T-helper 17 cell (primary cell): Measurements from ENCODE around the gene MED16. TPM values are rescaled to one million over a fixed set of nuclear protein-coding genes. Genes with fewer than 3 reads are reported as not detected.
"Not testable (repeated sequence)": the region's sequence is repeated elsewhere in the genome, so short reads cannot be mapped to it uniquely, and the experiment has no call there.

Experiments
- ATAC-seq: fragments of 150-1000 bp; cut with Tn5 transposase; 2 replicates; pipeline ENCODE4 v1.10.0; 2021; ENCODE audit warnings: mild to moderate bottlenecking, moderate library complexity
- DNase-seq, 3 donors: peaks; one replicate each; pipeline versions ENCODE4 v3.0.0 to v3.0.0-alpha.2; 2020 to 2021
- H3K9me3 ChIP-seq: one replicate; pipeline ENCODE4 v1.7.0; 2013; ENCODE audit warnings: low read length, mild to moderate bottlenecking; ENCODE audit not compliant: control insufficient read depth, poor library complexity, severe bottlenecking
- H3K27ac Mint-ChIP-seq: one replicate; pipeline ENCODE4 v1.8.0; 2022; ENCODE audit warnings: mild to moderate bottlenecking, moderate library complexity, mixed read lengths
- H3K27me3 Mint-ChIP-seq: one replicate; pipeline ENCODE4 v1.8.0; 2022; ENCODE audit warnings: mixed read lengths
- H3K36me3 Mint-ChIP-seq: one replicate; pipeline ENCODE4 v1.8.0; 2022; ENCODE audit warnings: low read depth, mixed read lengths
- H3K4me1 Mint-ChIP-seq: one replicate; pipeline ENCODE4 v1.8.0; 2022; ENCODE audit warnings: mild to moderate bottlenecking, mixed read lengths
- H3K4me3 Mint-ChIP-seq: one replicate; pipeline ENCODE4 v1.8.0; 2022; ENCODE audit warnings: mild to moderate bottlenecking, moderate library complexity, mixed read lengths
- total RNA-seq, 4 donors: library from RNA in 2 of 4; stranded (reverse) in 2 of 4; gene quantifications; one replicate each; pipeline ENCODE4 v1.2.3 and lab custom pipeline; 2022 to 2026

Gene MED16
- total RNA-seq, 2 donors from 2014 or later, result 59.6 to 71.3 TPM

- peaks cover 4% of the 10 kb centered on the region for H3K4me1 Mint-ChIP-seq
- no peak overlapping the region for H3K4me3 Mint-ChIP-seq
- H3K36me3 Mint-ChIP-seq, result peaks cover 4% of the 10 kb centered on the region
- no peak for ATAC-seq
- H3K27me3 Mint-ChIP-seq, result peaks cover 17% of the 10 kb centered on the region
- no peaks in the 10 kb centered on the region for H3K9me3 ChIP-seq
- no peak overlapping the region for H3K27ac Mint-ChIP-seq
- DNase-seq, result no peak
Observed at GRCh38 chr19:831407-832369, 61.3 kb downstream of the MED16 start.

DNA sequence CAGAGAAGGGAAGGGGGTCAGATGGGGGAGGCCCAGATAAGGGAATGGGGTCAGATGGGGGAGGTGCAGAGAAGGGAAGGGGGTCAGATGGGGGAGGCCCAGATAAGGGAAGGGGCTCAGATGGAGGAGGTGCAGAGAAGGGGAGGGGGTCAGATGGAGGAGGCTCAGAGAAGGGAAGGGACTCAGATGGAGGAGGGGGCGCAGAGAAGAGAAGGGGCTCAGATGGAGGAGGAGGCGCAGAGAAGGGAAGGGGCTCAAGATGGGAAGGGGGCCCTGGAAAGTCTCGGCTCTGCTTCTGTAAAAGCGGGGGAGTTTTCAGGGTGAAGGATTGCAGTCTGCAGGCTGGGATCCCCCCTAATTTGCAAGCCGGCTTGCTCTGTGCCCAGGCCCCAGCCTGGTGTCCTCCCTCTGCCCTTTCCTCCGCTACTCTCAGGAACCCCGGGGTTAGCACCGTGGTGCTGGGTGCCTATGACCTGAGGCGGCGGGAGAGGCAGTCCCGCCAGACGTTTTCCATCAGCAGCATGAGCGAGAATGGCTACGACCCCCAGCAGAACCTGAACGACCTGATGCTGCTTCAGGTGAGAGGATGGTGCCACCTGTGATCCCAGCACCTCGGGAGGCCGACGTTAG, 63.7 kb downstream of the MED16 start:
- no peak overlapping the region for H3K27ac Mint-ChIP-seq
- H3K4me3 Mint-ChIP-seq, result no peak overlapping the region
- no peak for DNase-seq
- no peaks in the 10 kb centered on the region for H3K9me3 ChIP-seq
- H3K27me3 Mint-ChIP-seq, result peaks cover 2% of the 10 kb centered on the region
- no peak for ATAC-seq
- H3K36me3 Mint-ChIP-seq, result no peaks in the 10 kb centered on the region
- no peaks in the 10 kb centered on the region for H3K4me1 Mint-ChIP-seq

GRCh38 chr19:827710-828321, 65.2 kb downstream of the MED16 start, which contains the start of gene AZU1:
Gene AZU1, plus strand, starts transcription at chr19:827837. Its CDS starts 10 bp downstream, at chr19:827847.
- Mint-ChIP-seq H3K4me3 (no peak within 1 kb of the TSS), H3K27me3 (peaks cover 11% of the 10 kb centered on the region), H3K36me3 (no peaks in the 10 kb centered on the region), H3K27ac (no peak within 1 kb of the TSS), H3K4me1 (no peaks in the 10 kb centered on the region)
- no peak for ATAC-seq
- no peak for DNase-seq
- no peaks in the 10 kb centered on the region for H3K9me3 ChIP-seq

- ATAC-seq, result no peak
- no peak overlapping the region for H3K27ac Mint-ChIP-seq
- no peaks in the 10 kb centered on the region for H3K9me3 ChIP-seq
Observed at GRCh38 chr19:827314-827709, 65.7 kb downstream of the MED16 start.

DNA sequence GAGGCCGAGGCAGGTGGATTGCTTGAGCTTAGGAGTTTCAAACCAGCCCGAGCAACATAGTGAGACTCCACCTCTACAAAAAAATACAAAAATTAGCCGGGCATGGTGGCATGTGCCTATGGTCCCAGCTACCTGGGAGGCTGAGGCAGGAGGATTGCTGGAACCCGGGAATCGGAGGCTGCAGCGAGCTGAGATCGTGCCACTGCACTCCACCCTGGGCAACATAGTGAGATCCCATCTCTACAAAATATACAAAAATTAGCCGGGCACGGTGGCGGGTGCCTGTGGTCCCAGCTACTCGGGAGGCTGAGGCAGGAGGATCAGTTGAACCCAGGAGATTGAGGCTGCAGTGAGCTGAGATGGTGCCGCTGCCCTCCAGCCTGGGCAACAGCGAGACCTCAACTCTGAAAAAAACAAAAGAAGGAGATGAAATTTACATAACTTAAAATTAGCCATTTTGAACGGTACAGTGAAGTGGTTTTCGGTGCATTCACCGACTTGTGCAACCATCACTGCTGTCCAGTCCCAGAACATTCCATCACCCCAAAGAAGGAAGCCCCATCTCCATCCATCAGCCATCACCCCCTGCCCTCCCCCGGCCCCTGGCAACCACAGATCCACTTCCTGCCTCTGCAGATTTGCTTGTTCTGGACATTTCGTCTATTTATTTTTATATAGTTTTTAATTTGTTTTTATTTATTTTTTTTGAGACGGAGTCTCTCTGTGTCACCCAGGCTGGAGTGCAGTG, 66.9 kb downstream of the MED16 start:
- peaks cover 12% of the 10 kb centered on the region for H3K27me3 Mint-ChIP-seq
- DNase-seq (no peak), ATAC-seq (no peak)
- H3K4me3 Mint-ChIP-seq, result peak overlapping the region; percentile 45
- no peak overlapping the region for H3K27ac Mint-ChIP-seq
- H3K4me1 Mint-ChIP-seq, result no peaks in the 10 kb centered on the region
- no peaks in the 10 kb centered on the region for H3K9me3 ChIP-seq
- no peaks in the 10 kb centered on the region for H3K36me3 Mint-ChIP-seq

More at GRCh38 chr19:827314-827709, 65.7 kb downstream of the MED16 start:
- no peak for DNase-seq
- Mint-ChIP-seq H3K36me3 (no peaks in the 10 kb centered on the region), H3K27me3 (peaks cover 12% of the 10 kb centered on the region), H3K4me3 (no peak overlapping the region), H3K4me1 (no peaks in the 10 kb centered on the region)

DNA sequence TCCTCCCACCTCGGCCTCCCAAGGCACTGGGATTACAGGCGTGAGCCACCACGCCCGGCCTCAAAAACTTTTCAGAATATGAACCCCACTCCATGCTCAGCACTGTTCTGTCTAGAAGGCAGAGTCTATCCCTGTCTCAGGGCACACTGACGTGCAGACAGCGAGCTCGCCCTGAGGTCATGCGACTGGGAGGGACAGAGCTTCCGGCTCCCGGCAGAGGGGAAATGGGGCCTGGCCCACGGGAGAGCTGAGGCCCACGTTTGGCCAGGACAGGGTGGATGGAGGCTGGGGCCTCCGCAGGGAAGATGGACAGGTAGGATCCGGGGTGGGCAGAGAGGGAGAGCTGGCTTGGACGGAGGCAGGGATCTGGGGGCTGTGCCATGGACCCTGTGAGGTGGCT, 68.1 kb downstream of the MED16 start:
- Mint-ChIP-seq H3K36me3 (no peaks in the 10 kb centered on the region), H3K4me1 (no peaks in the 10 kb centered on the region), H3K27ac (no peak overlapping the region), H3K4me3 (no peak overlapping the region), H3K27me3 (peaks cover 12% of the 10 kb centered on the region)
- no peaks in the 10 kb centered on the region for H3K9me3 ChIP-seq
- ATAC-seq, result no peak
- no peak for DNase-seq

GRCh38 chr19:823565-824121, 69.3 kb downstream of the MED16 start:
- Mint-ChIP-seq H3K27ac (no peak overlapping the region), H3K27me3 (peaks cover 12% of the 10 kb centered on the region), H3K4me1 (no peaks in the 10 kb centered on the region), H3K4me3 (no peak overlapping the region), H3K36me3 (no peaks in the 10 kb centered on the region)
- DNase-seq (no peak), ATAC-seq (no peak)
- H3K9me3 ChIP-seq, result no peaks in the 10 kb centered on the region

DNA sequence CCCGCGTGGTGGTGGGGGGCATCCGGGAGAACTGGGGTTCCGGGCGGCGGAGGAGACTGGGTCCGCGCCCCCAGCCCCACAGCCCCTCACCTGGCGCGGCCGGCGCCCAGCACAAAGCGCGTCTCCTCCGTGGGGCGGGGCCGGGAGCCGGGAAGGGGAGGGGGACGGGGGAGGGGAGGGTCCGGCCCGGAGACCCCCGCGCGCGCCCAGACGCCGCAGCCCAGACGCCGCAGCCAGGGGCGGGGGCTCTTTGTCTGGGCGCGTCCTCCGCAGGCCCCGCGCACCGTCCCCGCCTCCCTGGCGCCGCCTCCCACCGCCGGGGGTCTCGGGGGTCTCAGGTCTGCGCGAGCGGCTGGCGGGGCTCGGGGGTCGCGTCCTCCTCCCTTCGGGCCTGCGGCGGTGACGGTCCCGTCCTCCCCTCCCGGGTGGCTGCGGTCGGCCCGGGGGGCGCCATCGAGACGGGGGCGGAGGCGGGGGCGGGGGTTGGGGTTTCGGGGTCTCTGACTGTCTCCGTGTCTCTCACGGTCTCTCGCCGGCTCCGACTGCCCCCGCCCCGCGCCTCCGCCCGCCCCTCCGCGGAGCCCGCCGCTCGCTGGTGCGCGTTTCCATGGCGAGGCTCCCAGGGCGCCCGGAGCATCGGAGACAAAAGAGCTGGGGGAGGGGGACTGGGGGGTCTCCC, 71.0 kb downstream of the MED16 start, which contains the start of gene PLPPR3:
PLPPR3 (minus strand) TSS at position 131 of the 679 bp plus-strand sequence. CDS start 396 bp downstream, outside the sequence.
- DNase-seq, result no peak
- Mint-ChIP-seq H3K36me3 (no peaks in the 10 kb centered on the region), H3K27me3 (peaks cover 12% of the 10 kb centered on the region), H3K27ac (no peak within 1 kb of the TSS), H3K4me3 (peak within 1 kb of the TSS; percentile 51), H3K4me1 (no peaks in the 10 kb centered on the region)
- ATAC-seq, result no peak
- H3K9me3 ChIP-seq, result no peaks in the 10 kb centered on the region

- H3K27me3 Mint-ChIP-seq, result peaks cover 12% of the 10 kb centered on the region
- no peaks in the 10 kb centered on the region for H3K4me1 Mint-ChIP-seq
- no peaks in the 10 kb centered on the region for H3K9me3 ChIP-seq
- H3K27ac Mint-ChIP-seq, result no peak overlapping the region
- peak overlapping the region; percentile 51 for H3K4me3 Mint-ChIP-seq
- no peak for ATAC-seq
- DNase-seq, result no peak
- H3K36me3 Mint-ChIP-seq, result no peaks in the 10 kb centered on the region
Observed at GRCh38 chr19:821231-821824, 71.7 kb downstream of the MED16 start.

- ATAC-seq, result not testable (repeated sequence)
Observed at GRCh38 chr19:820212-820611, 72.8 kb downstream of the MED16 start.

More at GRCh38 chr19:820212-820611, 72.8 kb downstream of the MED16 start:
- H3K36me3 Mint-ChIP-seq, H3K9me3 ChIP-seq, H3K4me1 Mint-ChIP-seq, H3K27ac Mint-ChIP-seq, DNase-seq, H3K4me3 Mint-ChIP-seq: not testable (repeated sequence)
- H3K27me3 Mint-ChIP-seq, result peaks cover 12% of the 10 kb centered on the region
